ENCODE measurements around the gene LCOR. TPM values are rescaled to one million over a fixed set of nuclear protein-coding genes. Genes with fewer than 3 reads are reported as not detected.

LCOR gene
- total RNA-seq, 4 donors from 2014 or later: 29.1 to 60.9 (median 42.4) TPM

- H3K27ac ChIP-seq: peak overlapping the region; percentile 88 to 98 (median 91)
- peaks cover 32 to 33% of the 10 kb centered on the region in 2 donors for H3K4me1 ChIP-seq
- DNase-seq: no peak
- intact Hi-C loops (cut with DNase I): no loop called here
- no peaks in the 10 kb centered on the region for H3K36me3 ChIP-seq
- no peaks in the 10 kb centered on the region for H3K27me3 ChIP-seq
- no peak for TF ChIP-seq POLR2A (IDR thresholded peaks at IDR 0.05)
- no peak for TF ChIP-seq CTCF (IDR thresholded peaks at IDR 0.05)
- H3K9me3 ChIP-seq: no peaks in the 10 kb centered on the region
- H3K4me3 ChIP-seq (replicated peaks in 1 of 3): peak overlapping the region in 2 of 3 donors; percentile 42 to 82
- WGBS, 2 donors: 25% methylated on average over 14 of the region's 14 CpGs
Measured at GRCh38 chr10:96831200-96831866, 765 bp upstream of the LCOR start.

- Histone ChIP-seq H3K27me3 (no peaks in the 10 kb centered on the region), H3K9me3 (no peaks in the 10 kb centered on the region), H3K27ac (peak overlapping the region; percentile 84 to 92 (median 90)), H3K4me1 (peaks cover 35% of the 10 kb centered on the region in 2 donors), H3K4me3 (replicated peaks in 1 of 3) (peak overlapping the region; percentile 80 to 87 (median 84)), H3K36me3 (no peaks in the 10 kb centered on the region)
- TF ChIP-seq POLR2A (IDR thresholded peaks at IDR 0.05): peak in 1 of 2 donors; percentile 62
- TF ChIP-seq CTCF (IDR thresholded peaks at IDR 0.05): no peak
- WGBS, 2 donors: 0% methylated on average over 13 of the region's 72 CpGs; no CpG with 5 or more reads in 1 of the 2 donors
- DNase-seq: peak; percentile 85 to 86
- intact Hi-C loops (cut with DNase I): no loop called here
Measured at GRCh38 chr10:96832721-96833219, 672 bp downstream of the LCOR start.

- Histone ChIP-seq H3K4me3 (replicated peaks in 1 of 3) (peak overlapping the region; percentile 80 to 87 (median 84)), H3K9me3 (no peaks in the 10 kb centered on the region), H3K27ac (peak overlapping the region; percentile 49 to 90 (median 73)), H3K36me3 (no peaks in the 10 kb centered on the region), H3K4me1 (peaks cover 35% of the 10 kb centered on the region in 2 donors), H3K27me3 (no peaks in the 10 kb centered on the region)
- DNase-seq: peak in 1 of 2 donors; percentile 7
- TF ChIP-seq CTCF (IDR thresholded peaks at IDR 0.05) (no peak), POLR2A (IDR thresholded peaks at IDR 0.05) (no peak)
- intact Hi-C loops (cut with DNase I): no loop called here
- WGBS, 2 donors: 3 to 4% methylated on average over 26 to 30 of the region's 46 CpGs
Measured at GRCh38 chr10:96833220-96834001, 1.3 kb downstream of the LCOR start.

- DNase-seq: no peak
- no peak for TF ChIP-seq CTCF (IDR thresholded peaks at IDR 0.05)
- no peak for TF ChIP-seq POLR2A (IDR thresholded peaks at IDR 0.05)
- Histone ChIP-seq H3K27me3 (no peaks in the 10 kb centered on the region), H3K4me3 (replicated peaks in 1 of 3) (no peak overlapping the region), H3K4me1 (peaks cover 35% of the 10 kb centered on the region in 2 donors), H3K27ac (no peak overlapping the region), H3K36me3 (no peaks in the 10 kb centered on the region), H3K9me3 (no peaks in the 10 kb centered on the region)
- intact Hi-C loops (cut with DNase I): no loop called here
- 69 to 78% methylated on average over 8 of the region's 8 CpGs for WGBS, 2 donors
Measured at GRCh38 chr10:96834120-96834519, 2.0 kb downstream of the LCOR start.

Data from thyroid gland (tissue), 4 donors.